Tibial artery (tissue), 4 donors: ENCODE measurements around the gene AMFR.

ENCODE experiments used
- DNase-seq, 2 donors: peaks; one replicate each; pipeline ENCODE4 v3.0.0-alpha.2; 2019
- H3K27ac ChIP-seq, 2 donors: fragments of 200-600 bp; sonication (generic) in 1 of 2; 1 replicate in 1 of 2; 2 replicates in 1 of 2; pipeline ENCODE4 v1.5.1; 2018 to 2019; ENCODE audit warnings: mild to moderate bottlenecking in 1 of 2
- H3K27me3 ChIP-seq, 2 donors: fragments of 200-600 bp; sonication (generic) in 1 of 2; one replicate each; pipeline versions ENCODE4 v1.5.1 to v1.6.0; 2016 to 2019
- H3K36me3 ChIP-seq, 3 donors: fragments of 200-600 bp; sonication (generic) in 2 of 3; one replicate each; pipeline ENCODE4 v1.5.1; 2016 to 2019; ENCODE audit warnings: mild to moderate bottlenecking in 2 of 3
- H3K4me1 ChIP-seq, 4 donors: fragments of 200-600 bp; sonication (generic) in 2 of 4; 1 replicate in 3 of 4; 2 replicates in 1 of 4; pipeline ENCODE4 v1.5.1; 2016 to 2019
- H3K4me3 ChIP-seq, 2 donors: fragments of 200-600 bp; sonication (generic) in 1 of 2; 1 replicate in 1 of 2; 2 replicates in 1 of 2; pipeline ENCODE4 v1.5.1; 2018 to 2019; ENCODE audit warnings: mild to moderate bottlenecking in 2 of 2
- H3K9me3 ChIP-seq, 3 donors: fragments of 200-600 bp; sonication (generic) in 1 of 3; one replicate each; pipeline ENCODE4 v1.5.1; 2016 to 2019
- CTCF ChIP-seq, 2 experiments: fragments of 200-600 bp in 1 of 2; fragments of 450-650 bp in 1 of 2; IDR thresholded peaks; one replicate each; pipeline ENCODE4 v1.5.1; 2017 to 2019; ENCODE audit warnings: antibody characterized with exemption in 2 of 2, mild to moderate bottlenecking in 1 of 2, moderate library complexity in 1 of 2
- intact Hi-C: fragments of 100-400 bp; cut with DNase I; formaldehyde crosslinking; loops from one replicate; pipeline ENCODE4 v1.15.0; 2023; ENCODE audit warnings: low total_unique reads

The AMFR gene

GRCh38 chr16:56334761-56335160, 90.6 kb downstream of the AMFR start:
- no peak for DNase-seq

DNA sequence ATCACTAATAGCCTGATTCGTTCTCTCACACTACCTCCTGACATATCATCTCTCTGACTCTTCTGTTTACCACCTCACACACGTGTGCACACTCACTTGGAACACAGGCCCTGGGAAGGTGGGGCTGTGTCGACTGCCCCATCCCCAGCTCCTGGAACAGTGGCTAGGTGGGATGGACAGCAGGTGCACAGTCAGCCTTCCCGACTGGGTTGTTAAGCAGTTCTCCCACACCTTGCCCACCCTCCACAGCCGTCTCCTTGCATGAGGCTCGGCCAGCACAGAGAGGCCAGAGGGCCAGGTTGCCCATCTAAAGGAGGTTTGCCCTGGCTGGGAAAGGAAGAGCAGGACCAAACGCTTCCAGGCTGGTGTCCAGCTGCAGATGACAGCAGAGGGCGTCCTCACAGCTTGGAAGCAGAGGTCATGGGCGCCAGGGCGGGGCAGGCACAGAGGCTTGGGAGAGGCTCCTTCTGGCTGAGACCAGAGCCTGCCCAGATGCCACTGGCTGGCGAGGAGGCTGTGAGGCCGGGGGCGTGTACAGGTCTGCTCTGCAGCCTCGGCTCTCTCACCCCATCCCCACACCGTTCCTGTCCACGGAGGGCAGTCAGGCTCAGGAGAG, 92.8 kb downstream of the AMFR start:
- Histone ChIP-seq H3K27me3 (no peaks in the 10 kb centered on the region), H3K9me3 (no peaks in the 10 kb centered on the region), H3K27ac (no peak overlapping the region), H3K36me3 (peaks cover 0 to 8% (median 8%) of the 10 kb centered on the region in 3 donors), H3K4me3 (no peak overlapping the region), H3K4me1 (no peaks in the 10 kb centered on the region)
- peak in 1 of 2 donors; percentile 45 for DNase-seq
- intact Hi-C loops, result no loop called here
- no peak for TF ChIP-seq CTCF (IDR thresholded peaks at IDR 0.05)

More at GRCh38 chr16:56334761-56335160, 90.6 kb downstream of the AMFR start:
- H3K4me3 ChIP-seq, result no peak overlapping the region
- peaks cover 0 to 11% (median 8%) of the 10 kb centered on the region in 3 donors for H3K36me3 ChIP-seq
- no peak overlapping the region for H3K27ac ChIP-seq
- no peaks in the 10 kb centered on the region for H3K9me3 ChIP-seq
- H3K27me3 ChIP-seq, result no peaks in the 10 kb centered on the region
- intact Hi-C loops, result no loop called here
- no peak for TF ChIP-seq CTCF (IDR thresholded peaks at IDR 0.05)
- H3K4me1 ChIP-seq, result no peaks in the 10 kb centered on the region

DNA sequence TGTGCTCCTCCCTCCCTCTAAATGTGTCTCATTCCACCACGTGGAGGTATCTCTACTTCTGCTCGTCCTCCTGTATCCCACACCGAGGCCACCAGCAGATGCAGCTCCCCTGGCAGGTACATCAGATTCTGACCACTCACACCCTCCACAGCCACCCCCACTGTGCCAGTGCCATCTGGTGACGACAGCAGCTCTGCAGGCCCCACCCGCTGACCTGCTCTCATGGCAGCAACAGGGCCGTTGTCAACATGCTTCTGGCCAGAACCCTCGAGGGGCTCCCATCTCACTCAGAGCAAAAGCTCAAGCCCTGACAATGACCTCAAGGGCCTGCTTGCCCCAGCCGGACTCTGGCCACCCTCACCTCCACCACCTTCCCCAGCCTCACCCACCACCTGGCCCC, 93.4 kb downstream of the AMFR start:
- no peak overlapping the region for H3K27ac ChIP-seq
- H3K36me3 ChIP-seq, result peaks cover 0 to 7% (median 6%) of the 10 kb centered on the region in 3 donors
- no peaks in the 10 kb centered on the region for H3K9me3 ChIP-seq
- intact Hi-C loops, result no loop called here
- TF ChIP-seq CTCF (IDR thresholded peaks at IDR 0.05), result no peak
- H3K27me3 ChIP-seq, result no peaks in the 10 kb centered on the region
- H3K4me1 ChIP-seq, result no peaks in the 10 kb centered on the region
- H3K4me3 ChIP-seq, result no peak overlapping the region
- no peak for DNase-seq

DNA sequence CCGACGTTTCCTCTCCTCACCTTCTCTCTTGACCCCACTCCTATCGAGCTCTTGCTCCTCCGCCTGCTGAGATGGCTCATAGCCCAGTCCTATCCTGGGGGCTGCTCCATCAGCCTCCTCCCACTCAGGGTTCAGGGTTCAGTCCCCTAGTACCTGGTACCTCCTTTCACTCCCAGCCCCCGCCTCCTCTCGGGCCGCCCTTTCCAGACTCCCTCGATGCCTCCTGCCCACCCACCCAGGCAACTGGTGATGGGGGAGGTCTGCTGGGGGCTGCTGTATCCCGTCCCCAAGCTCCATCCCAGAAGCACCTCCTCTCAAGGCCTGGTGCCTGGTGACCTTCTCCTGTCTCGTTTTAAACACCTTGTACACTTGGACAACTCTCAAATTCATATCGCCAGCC, 93.9 kb downstream of the AMFR start:
- Histone ChIP-seq H3K27ac (no peak overlapping the region), H3K4me3 (no peak overlapping the region), H3K9me3 (no peaks in the 10 kb centered on the region), H3K27me3 (no peaks in the 10 kb centered on the region), H3K36me3 (peaks cover 0 to 3% (median under 1%) of the 10 kb centered on the region in 3 donors), H3K4me1 (no peaks in the 10 kb centered on the region)
- TF ChIP-seq CTCF (IDR thresholded peaks at IDR 0.05), result no peak
- no peak for DNase-seq
- intact Hi-C loops, result no loop called here

GRCh38 chr16:56330476-56330875, 94.9 kb downstream of the AMFR start:
- no peaks in the 10 kb centered on the region for H3K9me3 ChIP-seq
- no peaks in the 10 kb centered on the region for H3K27me3 ChIP-seq
- no peak for TF ChIP-seq CTCF (IDR thresholded peaks at IDR 0.05)
- H3K4me1 ChIP-seq, result no peaks in the 10 kb centered on the region
- no peak overlapping the region for H3K4me3 ChIP-seq
- no peak overlapping the region for H3K27ac ChIP-seq
- DNase-seq, result no peak
- intact Hi-C loops, result no loop called here
- H3K36me3 ChIP-seq, result peaks cover 0 to 3% (median 0%) of the 10 kb centered on the region in 3 donors

DNA sequence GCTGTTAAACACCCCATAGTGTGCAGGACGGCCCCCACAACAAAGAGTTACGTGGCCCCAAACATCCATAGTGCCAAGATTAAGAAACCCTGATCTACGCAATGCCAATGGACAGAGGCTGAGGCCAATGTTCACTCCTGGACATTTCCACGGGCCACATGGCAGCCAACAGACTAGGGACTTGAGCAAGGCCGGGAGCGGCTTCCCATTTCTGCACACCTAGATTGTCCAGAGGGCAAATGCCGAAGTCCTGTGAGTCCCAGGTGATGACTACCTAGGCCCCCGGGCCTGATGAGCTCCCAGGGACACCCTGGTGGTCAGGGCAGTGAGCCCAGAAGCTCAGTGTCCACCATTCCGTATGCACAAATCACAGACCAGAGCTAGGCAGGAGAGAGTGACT, 95.5 kb downstream of the AMFR start:
- Histone ChIP-seq H3K27ac (no peak overlapping the region), H3K36me3 (peaks cover 0 to 3% (median 0%) of the 10 kb centered on the region in 3 donors), H3K4me1 (no peaks in the 10 kb centered on the region), H3K27me3 (no peaks in the 10 kb centered on the region), H3K4me3 (no peak overlapping the region), H3K9me3 (no peaks in the 10 kb centered on the region)
- DNase-seq, result no peak
- TF ChIP-seq CTCF (IDR thresholded peaks at IDR 0.05), result no peak
- intact Hi-C loops, result no loop called here
